B cell (primary cell): ENCODE data around the gene CAMSAP2.

Experiments
- EZH2 ChIP-seq: IDR thresholded peaks from 2 replicates; pipeline ENCODE4 v1.6.1; 2012; ENCODE audit warnings: borderline replicate concordance, low read depth, mild to moderate bottlenecking, moderate library complexity, low read length; ENCODE audit not compliant: insufficient read depth, poor library complexity, severe bottlenecking
- TF ChIP-seq, protein P1 (sequence below): fragments of 200-600 bp; IDR thresholded peaks from one replicate; pipeline ENCODE4 v1.8.0; 2022; ENCODE audit warnings: antibody characterized with exemption, mild to moderate bottlenecking

DNA sequence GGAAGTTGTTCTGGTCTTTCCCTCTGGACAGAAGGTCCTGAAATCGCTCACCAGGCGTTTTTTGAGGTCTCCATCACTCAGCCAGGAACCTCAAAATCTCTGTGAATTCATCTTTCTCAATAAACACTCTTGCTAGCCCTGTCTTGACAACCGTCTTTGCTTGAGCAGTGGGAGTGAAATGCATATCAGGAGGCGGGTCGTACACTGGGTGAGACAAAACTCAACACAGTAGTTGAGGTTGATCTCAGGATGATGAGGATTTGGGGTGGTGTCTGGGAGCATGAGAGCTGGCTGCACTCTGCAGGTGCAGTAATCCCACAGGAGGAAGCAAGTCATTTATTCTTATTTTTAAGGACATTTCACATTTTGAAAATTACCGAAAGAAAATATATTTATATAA lies 136.0 kb downstream of the CAMSAP2 start:
- no peak for TF ChIP-seq EZH2
- TF ChIP-seq, protein P1, sequence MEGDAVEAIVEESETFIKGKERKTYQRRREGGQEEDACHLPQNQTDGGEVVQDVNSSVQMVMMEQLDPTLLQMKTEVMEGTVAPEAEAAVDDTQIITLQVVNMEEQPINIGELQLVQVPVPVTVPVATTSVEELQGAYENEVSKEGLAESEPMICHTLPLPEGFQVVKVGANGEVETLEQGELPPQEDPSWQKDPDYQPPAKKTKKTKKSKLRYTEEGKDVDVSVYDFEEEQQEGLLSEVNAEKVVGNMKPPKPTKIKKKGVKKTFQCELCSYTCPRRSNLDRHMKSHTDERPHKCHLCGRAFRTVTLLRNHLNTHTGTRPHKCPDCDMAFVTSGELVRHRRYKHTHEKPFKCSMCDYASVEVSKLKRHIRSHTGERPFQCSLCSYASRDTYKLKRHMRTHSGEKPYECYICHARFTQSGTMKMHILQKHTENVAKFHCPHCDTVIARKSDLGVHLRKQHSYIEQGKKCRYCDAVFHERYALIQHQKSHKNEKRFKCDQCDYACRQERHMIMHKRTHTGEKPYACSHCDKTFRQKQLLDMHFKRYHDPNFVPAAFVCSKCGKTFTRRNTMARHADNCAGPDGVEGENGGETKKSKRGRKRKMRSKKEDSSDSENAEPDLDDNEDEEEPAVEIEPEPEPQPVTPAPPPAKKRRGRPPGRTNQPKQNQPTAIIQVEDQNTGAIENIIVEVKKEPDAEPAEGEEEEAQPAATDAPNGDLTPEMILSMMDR = no peak
